GM18858 (cell line): ENCODE data around the gene RPS21.

Source experiments
- ATAC-seq: cut with Tn5 transposase; IDR thresholded peaks from one replicate; pipeline ENCODE4 v1.9.1; 2021; ENCODE audit not compliant: unreplicated experiment

The RPS21 gene

GRCh38 chr20:62386383-62387218, at the start of gene RPS21:
TSS of gene RPS21 (plus strand) at chr20:62387103. CDS start at chr20:62387339, 236 bp downstream.
- ATAC-seq = peak; percentile 65

GRCh38 chr20:62337558-62338293, 49.2 kb upstream of the RPS21 start:
- ATAC-seq = no peak

GRCh38 chr20:62338294-62338620, 48.6 kb upstream of the RPS21 start:
- ATAC-seq = no peak

GRCh38 chr20:62339647-62340062, 47.2 kb upstream of the RPS21 start:
- ATAC-seq = peak; percentile 57

GRCh38 chr20:62342910-62343309, 44.0 kb upstream of the RPS21 start:
- ATAC-seq = no peak

- ATAC-seq = no peak
Measured at GRCh38 chr20:62344092-62344491, 42.8 kb upstream of the RPS21 start.

- ATAC-seq = no peak
Measured at GRCh38 chr20:62344782-62345181, 42.1 kb upstream of the RPS21 start.

- no peak for ATAC-seq
Measured at GRCh38 chr20:62345681-62346370, 41.1 kb upstream of the RPS21 start.

GRCh38 chr20:62346398-62347150, 40.3 kb upstream of the RPS21 start:
- ATAC-seq = no peak

- no peak for ATAC-seq
Measured at GRCh38 chr20:62347151-62347404, 39.8 kb upstream of the RPS21 start.

GRCh38 chr20:62347445-62347844, 39.5 kb upstream of the RPS21 start:
- ATAC-seq = no peak

GRCh38 chr20:62348604-62349003, 38.3 kb upstream of the RPS21 start:
- no peak for ATAC-seq

- ATAC-seq = no peak
Measured at GRCh38 chr20:62349556-62350097, 37.3 kb upstream of the RPS21 start.

- no peak for ATAC-seq
Measured at GRCh38 chr20:62350098-62350628, 36.7 kb upstream of the RPS21 start.

GRCh38 chr20:62350629-62351422, 36.1 kb upstream of the RPS21 start:
- no peak for ATAC-seq

GRCh38 chr20:62351469-62352401, 35.2 kb upstream of the RPS21 start:
- no peak for ATAC-seq

GRCh38 chr20:62352402-62353288, 34.3 kb upstream of the RPS21 start:
- no peak for ATAC-seq
